Activated CD4-positive, alpha-beta T cell treated with anti-CD3 and anti-CD28 coated beads, Interleukin-2, Interleukin-6, amounts not matched to agents 100 ng/mL and 50 ng/mL, durations not matched to agents 16 hours and 8 hours (primary cell): Measurements from ENCODE around the gene ADRA2A.

ENCODE experiments used
- DNase-seq: peaks from one replicate; pipeline ENCODE4 v3.0.0-alpha.2; 2020

Gene ADRA2A

DNA sequence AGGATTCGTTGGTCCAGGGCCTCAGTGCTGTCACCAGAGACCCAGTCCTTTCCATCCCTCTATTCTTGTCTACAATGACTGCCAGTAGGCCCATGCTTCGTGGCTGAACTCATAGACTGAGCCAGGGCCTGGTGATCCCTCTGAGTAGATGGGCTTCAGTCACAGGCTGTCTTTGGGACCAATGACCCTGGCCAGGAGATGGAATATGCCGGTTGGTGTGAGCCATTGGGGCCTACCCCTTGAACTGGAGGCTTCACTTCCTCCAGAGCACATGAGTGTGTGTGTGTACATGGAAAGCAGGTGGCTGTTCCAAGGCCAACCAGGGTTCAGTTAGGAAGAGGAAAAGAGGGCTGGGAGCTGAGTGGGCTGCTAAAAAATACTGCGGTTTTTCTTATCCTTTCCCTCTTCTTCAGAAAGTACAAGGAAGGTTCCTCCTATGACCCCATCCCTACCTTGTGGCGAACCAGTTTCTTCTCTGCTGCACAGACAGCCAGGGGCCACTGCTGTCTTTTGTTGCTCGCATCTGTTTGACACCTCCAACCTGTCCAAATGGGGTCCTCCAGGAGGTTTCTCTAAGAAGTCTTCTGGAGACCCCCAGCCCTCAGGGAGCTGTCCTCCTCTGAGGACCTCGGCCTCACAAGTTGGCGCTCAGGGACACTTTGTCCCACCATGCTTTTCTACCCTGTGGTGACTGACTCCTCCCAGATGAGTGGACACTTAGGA lies 36.6 kb downstream of the ADRA2A start:
- DNase-seq: no peak

DNA sequence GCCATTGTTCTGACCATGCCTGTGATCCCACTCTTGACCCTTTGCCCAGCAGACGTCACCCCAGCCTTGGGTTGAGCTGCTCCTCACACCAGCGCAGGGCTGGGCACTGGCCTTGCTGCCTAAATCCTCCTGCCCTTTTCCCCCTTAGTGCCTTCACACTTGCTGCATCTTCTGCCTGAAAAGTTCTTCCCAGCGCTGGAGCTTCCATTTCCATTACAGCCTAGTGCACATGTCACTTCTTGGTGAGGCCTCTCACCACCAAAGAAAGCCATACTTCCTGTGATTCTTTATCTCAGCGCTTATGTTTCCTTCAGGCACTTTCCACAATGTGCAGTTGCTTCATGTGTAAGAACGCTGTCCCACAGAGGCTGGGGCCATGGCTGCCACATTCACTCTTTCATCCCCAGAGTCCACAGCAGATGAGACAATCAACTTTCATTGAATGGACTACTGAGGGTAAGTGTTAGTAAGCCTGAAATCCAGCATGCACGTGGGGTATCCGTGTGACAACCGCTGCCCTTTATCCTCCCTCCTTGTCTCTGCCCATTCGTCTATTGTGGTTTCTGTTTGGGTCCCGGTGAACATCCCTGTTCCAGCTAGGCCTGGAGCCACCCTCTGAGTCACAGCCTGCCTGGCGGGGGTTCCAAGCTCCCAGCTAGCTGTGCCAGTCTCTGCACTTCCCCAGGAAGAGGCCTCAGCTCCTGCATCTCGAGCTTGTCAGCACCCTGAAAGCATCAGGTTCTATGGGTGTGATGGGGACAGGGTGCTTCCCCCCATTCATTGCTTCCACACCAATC lies 37.3 kb downstream of the ADRA2A start:
- DNase-seq: no peak

DNA sequence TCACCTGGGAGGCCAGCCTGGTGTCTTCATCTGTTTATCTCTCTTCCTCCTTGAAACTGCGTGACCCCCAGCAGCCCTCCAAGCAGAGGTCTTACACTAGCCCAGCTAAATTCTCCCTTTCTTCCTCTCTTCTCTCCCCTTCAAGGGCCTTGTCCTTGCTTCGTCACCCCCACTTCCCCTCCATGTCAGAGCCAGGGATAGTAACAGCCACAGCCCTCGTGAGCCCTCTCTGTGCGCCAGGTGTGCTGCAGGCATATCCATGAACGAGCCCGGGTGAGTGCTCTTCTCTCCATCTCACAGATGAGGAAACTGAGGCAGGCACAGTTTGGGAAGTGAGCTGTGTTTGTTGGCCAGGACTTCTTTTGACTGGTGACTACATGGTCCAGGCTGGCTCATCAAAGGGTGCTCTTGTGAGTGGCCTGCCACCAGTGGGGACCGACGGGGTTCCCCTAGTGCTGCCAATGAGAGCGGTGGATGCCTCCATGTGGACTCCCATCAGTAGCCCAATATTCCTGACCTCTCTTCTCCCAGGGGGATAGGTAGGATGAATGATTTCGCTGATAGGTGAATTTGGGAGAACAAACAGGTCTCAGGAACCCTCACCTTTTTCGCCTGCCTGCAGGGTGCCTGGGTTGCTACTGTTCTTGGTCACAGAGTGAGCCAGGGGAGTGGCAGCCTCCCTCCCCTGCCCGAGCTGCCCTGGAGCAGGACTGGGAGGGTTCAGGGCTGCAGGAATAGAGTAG lies 38.1 kb downstream of the ADRA2A start:
- DNase-seq: no peak

DNA sequence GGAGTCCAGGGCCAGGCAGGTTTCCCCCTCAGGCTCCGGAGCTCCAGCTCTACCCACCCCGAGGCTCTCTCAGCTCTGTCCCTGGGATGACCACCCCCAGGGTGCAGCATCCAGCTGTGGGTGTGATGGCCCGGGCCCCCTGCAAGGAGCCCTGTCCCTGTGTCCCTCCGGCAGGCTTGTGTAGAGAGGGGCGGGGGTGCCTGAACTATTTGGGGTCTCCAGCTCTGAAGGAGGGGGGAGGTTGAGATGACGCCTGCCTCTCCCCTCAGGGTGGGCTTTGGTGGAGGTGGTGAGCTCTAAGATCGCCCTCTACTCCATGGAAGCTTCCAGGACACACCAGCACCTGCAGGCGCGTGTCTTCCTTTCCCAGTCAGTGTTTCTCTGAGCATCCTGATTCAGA lies 39.4 kb downstream of the ADRA2A start:
- DNase-seq: no peak

DNA sequence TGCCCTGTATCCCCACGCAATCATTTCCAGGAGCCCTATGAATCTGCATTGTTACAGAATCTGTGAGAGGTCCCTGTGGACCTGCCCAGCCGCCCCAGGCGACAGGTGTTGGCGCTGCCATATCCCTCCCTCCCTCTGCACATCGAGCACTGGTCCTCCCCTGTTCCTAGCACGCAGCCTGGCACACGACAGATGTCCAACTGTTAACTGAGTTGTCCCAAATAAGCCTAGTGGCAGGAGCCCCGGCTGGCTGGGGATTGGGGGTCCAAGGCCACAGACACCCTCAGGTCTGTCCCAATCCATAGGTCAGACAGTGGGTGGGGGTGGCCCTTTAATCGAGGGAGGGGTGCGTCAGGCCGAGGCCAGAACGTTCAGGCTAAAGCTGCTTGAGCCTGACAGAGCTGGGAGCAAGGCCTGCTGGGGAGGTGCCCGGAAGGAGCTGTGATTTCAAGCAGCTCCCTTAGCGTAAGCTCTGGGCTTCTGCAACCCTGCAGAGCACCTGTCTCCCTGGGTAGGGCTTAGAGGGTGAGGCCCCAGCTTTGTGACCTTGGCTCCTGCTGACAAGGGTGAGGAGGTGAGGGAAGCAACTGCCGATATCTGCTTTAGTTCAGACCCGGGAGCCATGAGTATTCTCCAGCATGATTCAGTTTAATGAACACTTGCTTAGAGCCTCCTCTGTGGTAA lies 40.1 kb downstream of the ADRA2A start:
- DNase-seq: no peak

DNA sequence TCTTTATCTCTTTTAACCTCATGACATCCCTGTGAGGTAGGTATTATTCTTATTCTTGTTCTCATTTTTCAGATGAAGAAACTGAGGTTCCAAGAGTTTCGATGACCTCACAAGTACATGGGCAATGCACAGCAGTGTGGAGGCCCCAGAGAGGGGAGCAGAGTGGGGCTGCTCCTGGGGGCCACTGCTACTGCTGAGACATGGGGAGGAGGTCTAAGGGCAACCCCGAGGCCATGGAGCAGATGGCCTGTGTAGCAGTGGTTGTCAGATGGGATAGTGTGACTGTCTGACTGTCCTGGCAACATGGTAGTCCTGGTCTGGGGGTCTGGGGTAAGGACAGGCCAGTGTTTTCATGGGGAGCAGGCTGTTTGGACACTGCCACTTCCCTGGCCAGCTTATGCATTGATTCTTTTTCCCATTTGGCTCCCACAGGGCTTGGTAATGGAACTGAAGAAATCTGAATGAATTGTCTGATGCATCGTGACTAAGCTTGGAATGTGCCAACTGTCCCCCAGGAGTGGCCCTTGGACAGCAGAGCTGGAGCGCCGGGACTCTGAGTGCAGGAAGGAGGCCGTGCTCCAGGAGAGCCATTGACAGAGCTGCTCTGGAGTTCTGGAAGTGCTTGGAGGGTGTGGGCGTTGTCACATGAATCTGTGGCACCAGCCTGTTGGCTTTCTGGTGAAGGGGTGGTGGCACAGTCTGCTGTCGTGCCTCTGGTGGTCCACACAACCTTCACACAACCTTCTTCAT lies 40.9 kb downstream of the ADRA2A start:
- DNase-seq: no peak

DNA sequence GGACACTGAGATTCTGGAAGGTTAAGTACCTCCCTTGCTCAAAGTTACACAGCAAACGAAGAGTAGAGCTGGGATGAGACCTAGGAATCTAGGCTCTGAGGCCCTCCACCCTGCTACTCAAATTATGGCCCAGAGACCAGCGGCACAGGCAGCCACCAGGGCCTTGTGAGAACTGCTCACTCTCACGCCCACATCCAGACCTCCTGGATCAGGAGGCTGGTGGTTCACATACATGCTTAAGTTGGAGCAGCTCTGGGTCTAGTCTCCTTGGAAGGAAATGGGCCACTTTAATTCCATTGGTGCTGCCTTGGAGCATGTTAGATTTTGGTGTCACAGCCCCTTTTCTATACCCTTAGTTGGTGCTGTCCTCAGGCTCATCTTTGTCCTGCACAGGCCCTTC lies 41.9 kb downstream of the ADRA2A start:
- DNase-seq: no peak

DNA sequence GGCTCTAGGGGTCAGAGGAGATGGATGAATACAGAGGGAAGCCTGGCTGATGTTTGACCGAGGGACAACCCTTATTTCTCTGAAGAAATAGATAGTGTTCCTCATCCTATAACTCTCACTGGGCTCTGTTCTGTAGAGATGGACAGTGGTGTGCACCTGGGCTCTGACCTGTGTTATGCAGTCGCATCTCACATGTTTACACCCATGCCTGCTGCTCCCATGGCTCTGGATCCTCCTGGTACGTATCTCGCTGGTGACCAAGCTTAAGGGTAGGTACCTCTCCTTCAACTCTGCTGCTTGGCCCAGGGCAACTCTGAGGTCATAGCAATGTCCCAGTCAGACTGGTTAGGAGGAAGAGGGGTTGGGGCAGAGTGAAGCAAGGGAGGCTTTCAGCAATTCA lies 42.8 kb downstream of the ADRA2A start:
- DNase-seq: no peak

DNA sequence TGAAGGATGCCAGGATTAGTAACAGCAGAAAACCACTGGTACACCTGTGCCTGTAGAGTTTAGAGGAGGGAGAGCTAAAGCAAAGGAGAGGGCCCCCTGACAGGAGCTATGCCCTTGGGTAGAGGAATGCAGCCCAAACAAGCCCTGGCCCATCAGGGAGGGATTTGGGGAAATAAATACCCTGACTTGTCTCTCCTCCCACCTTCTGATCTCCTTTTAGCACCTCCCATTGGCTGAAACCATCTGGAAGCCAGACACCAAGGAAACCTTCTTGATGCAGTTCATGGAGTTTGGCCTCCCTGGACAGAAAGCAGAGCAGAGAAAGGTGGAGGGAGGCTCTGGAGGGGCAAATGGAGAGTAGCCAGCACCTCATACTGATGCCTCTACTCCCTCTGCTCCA lies 45.3 kb downstream of the ADRA2A start:
- no peak for DNase-seq

DNA sequence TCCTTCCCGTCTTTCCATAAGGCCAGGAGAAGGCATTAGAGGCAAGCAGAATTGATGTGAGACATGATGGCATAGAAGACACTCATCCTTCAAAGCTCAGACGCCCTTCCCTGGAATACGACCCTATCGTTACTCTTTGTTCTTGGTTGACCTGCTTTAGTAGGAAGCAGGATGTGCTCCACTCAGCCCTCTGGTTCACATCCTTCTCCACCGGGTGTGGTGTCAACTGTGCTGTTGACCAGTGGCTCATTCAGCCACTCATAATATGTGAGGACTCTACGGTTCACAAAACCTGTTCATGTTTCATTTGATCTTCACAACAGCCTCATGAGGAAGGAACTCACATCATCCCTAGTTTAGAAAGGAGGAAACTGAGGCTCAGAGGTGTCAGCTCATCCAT lies 47.1 kb downstream of the ADRA2A start:
- DNase-seq: no peak

DNA sequence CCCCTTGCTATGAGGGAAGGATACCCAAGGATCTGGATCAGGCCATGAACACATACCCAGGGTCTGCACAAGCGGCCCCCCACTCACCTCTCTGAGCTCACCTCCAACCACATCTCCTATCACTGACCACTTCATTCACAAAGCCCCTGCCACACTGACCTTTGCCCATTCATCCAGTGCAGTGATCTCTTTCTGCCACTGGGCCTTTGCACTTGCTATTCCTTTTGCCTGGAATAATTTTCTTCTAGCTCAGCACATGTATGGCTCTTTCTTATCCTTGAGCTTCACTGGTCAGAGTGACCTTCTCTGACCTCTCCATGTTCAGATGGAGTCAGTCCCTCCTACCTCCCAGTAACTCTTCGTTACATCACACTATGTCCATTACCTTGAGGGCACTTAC lies 48.3 kb downstream of the ADRA2A start:
- no peak for DNase-seq

DNA sequence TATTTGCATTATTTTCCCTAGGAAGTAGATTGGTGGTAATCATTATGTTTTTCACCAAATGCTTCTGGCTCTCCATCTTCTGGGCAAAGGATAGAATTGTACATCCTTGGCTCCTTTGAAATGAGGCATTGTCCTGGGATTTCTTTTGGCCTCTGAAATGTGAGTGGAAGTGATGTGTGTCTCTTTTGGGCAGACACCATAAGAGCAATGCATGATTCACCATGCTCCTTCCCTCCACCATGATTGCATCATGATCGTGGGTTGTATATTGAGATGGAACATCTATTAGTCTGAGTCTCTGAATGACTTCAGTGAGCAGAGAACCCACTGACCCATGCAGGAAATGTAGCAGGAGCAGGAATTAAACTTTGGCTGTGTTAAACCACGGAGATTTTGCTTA lies 49.2 kb downstream of the ADRA2A start:
- no peak for DNase-seq

DNA sequence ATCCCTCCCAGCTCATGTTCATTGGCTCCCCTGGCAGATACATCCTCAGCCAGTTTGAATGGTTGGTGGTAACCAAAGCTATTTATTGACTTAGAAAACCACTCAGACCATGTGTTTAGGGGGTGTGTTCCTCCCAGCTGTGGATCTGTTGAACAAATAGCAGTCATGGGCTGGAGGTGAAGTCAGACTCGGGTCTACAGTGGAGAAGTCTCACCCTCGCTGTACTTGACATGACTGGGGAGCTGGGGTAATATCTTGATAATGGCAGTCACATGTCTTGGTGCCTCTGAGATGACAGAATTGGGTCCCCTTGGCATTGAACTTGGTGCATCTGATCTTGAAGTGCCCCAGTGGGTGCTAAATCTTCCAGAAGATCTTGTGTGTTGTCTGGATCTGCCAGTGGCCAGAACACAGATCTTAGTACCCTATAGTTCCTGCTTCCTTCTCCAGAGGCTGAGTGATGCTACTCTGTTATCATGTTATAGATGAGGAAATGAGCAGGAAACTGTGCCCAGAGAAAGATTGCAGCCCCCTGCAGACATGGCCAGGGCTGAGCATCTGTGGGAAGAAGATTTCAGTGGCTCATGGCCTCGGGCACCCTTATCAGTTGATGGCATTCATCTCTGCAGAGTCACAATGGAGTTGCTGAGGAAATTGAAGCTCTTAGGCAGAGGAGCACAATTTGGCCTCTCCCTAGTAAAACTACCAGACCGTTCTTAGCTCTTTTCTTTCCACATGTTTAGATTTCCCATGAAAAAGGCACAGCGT lies 50.4 kb downstream of the ADRA2A start:
- DNase-seq: no peak

DNA sequence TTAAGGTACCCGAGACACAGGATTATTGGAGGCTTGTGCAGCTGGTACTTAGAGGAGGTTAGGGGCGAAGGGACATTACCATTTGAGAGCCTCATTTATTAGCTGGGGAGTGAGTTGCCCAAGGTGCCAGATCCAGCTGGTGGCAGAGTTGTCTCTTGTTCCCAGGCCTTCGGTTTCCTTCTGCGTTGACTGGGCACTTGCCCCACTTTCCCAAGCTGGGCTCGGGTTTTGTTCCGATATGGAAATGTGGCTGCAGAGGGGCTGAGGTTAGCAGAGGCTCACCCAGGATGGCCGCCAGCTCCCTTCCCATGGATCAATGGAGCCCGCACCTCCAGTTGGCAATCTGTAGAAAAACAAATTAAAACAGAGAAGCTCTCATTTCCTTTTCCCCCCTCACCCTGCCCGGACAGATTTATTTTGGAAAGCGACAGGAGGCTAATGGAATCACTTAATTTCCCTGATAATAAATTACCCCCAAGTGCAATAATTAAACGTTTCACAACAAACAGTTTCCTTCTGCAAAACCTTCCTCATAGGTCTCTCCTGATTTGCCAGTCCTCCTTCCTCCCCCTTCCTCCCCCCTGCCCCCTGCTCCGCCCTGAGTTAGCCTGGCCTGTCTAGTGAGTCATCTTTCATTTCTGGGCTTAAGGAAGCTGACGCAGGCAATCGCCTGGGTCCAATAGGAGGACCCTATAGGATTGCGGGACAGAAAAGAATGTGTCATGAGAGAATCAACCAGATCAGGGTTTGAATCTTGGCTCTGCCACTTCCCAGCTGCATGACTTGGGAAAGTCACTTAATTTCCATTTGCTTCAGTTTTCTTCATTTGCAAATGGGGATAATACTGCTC lies 51.7 kb downstream of the ADRA2A start:
- DNase-seq: no peak

DNA sequence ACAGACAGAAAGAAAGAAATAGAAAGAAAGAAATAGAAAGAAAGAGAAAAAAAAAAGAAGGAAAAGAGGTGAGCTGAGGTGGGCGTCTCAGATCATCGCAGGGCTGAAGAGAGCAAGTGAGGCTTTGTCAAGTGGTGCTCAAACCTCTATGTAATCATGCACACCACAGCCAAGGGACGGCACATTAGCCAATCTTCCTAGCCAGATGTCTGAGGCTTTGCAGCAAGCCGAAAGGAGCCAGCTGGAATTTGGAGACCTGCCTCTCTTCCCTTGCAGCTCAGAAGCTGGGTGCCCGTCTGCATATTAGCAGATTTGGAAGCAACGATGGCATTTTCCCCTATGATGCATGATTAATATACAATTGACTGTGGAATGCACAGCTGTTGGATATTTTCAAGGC lies 52.5 kb downstream of the ADRA2A start:
- no peak for DNase-seq

DNA sequence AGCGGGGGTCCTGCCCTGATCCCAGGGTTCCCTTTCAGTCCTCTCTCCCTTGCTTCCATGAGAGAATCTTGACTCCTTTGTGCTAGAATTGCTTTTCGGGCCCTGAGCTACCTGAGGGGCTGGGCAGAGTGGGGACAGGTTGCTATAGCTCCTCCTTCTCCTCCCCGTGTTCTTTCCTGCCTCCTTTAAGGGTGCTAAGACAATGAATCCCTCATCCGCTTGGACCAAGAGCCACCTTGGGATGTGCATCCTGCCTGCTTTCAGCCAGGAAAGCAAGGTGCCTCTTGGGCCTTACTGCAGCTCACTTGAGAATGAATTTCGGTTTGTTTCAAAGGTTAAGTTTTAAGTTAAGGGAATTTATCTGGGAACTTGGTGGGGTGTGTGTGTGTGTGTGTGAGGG lies 53.6 kb downstream of the ADRA2A start:
- no peak for DNase-seq
